Measurements from ENCODE around the gene UNC13C. TPM values are rescaled to one million over a fixed set of nuclear protein-coding genes. Genes with fewer than 3 reads are reported as not detected.

The UNC13C gene
- total and polyA plus RNA-seq, 10 of the 15 experiments (the other 5 are each of a cell fraction or from before 2014, with no cell fraction given), result 9.9 to 81.3 (median 25.0) TPM

GRCh38 chr15:54082836-54083492 lies 104.7 kb downstream of the UNC13C start:
- TF ChIP-seq IRF3 (IDR thresholded peaks at IDR 0.05) (no peak), FOXM1 (IDR thresholded peaks at IDR 0.05; ENCODE audit: low read depth, low read length) (no peak), SIN3A (IDR thresholded peaks at IDR 0.05; ENCODE audit: low read depth, low read length) (no peak), CTCF (IDR thresholded peaks at IDR 0.05 in 2 of 3, conservative IDR thresholded peaks at IDR 0.05 in 1 of 3; ENCODE audit: control insufficient read depth in 2 of 3, extremely low read depth in 1 of 3, insufficient read depth in 1 of 3, low read depth in 3 of 3, low read length in 3 of 3) (peak; percentile 56 to 80 (median 61)), RAD21 (IDR thresholded peaks at IDR 0.05; ENCODE audit: insufficient read depth, low read depth, low read length) (peak; percentile 72), HSF1 (IDR thresholded peaks at IDR 0.05; ENCODE audit: low read depth, low read length) (peak; percentile 40; the same call in 1 of the 2 replicates), HDAC2 (IDR thresholded peaks at IDR 0.05) (no peak), POU2F2 (IDR thresholded peaks at IDR 0.05; ENCODE audit: borderline replicate concordance, low read depth, low read length) (peak; percentile 14; the same call in 1 of the 3 replicates), SMC3 (IDR thresholded peaks at IDR 0.05; ENCODE audit: borderline replicate concordance, low read length) (peak; percentile 56; the same call in 1 of the 2 replicates)
- intact Hi-C loops (cut with micrococcal nuclease; ENCODE audit: unreplicated experiment), result loop anchor here (1.0 to 10.0 kb wide), 7 partner anchors 106 to 1086 kb away; partner anchors contain the start of gene UNC13C
- Histone ChIP-seq H3K4me2 (ENCODE audit: control insufficient read depth, insufficient read depth) (no peak overlapping the region), H3K27ac (ENCODE audit: control insufficient read depth, insufficient read depth) (no peak overlapping the region), H3K9me3 (replicated peaks; ENCODE audit: control insufficient read depth, insufficient read depth, low read length) (no peaks in the 10 kb centered on the region; the same call in 2 of the 3 replicates), H3K36me3 (ENCODE audit: control insufficient read depth in 2 of 2, insufficient read depth in 2 of 2, low read length in 1 of 2) (no peaks in the 10 kb centered on the region), H3K4me3 (no peak overlapping the region), H4K20me1 (ENCODE audit: control insufficient read depth, insufficient read depth) (no peaks in the 10 kb centered on the region), H3K79me2 (ENCODE audit: control insufficient read depth, insufficient read depth, low read length) (no peaks in the 10 kb centered on the region), H3K27me3 (replicated peaks in 1 of 2; ENCODE audit: control insufficient read depth in 2 of 2, insufficient read depth in 2 of 2, low read length in 1 of 2) (no peaks in the 10 kb centered on the region), H2AFZ (ENCODE audit: control insufficient read depth, low read depth, low read length) (no peak overlapping the region), H3K9ac (ENCODE audit: control insufficient read depth, insufficient read depth, low read length) (no peak overlapping the region), H3K4me1 (ENCODE audit: control insufficient read depth, insufficient read depth, low read length) (no peaks in the 10 kb centered on the region)
- in situ Hi-C loops (cut with MboI), result no loop called here
- BruUV-seq (replicated peaks), result no TSS peak
- RAD21 ChIA-PET (ENCODE audit: unreplicated experiment), result interaction anchor here (0.9 to 11.1 kb wide), 39 partner anchors 8 to 1086 kb away, joined by 3 to 122 read pairs (median 5); partner anchors contain the start of gene UNC13C
- POLR2A ChIA-PET, result interaction anchor here (0.5 to 1.7 kb wide), 5 partner anchors 17 to 436 kb away, joined by 3 to 4 read pairs (median 3); no protein-coding TSS in a partner anchor
- CTCF ChIA-PET, result interaction anchor here (0.7 to 4.7 kb wide), 46 partner anchors 8 to 1085 kb away, joined by 3 to 35 read pairs (median 4); partner anchors contain the start of gene UNC13C
- DNase-seq (ENCODE audit: low read depth, low spot score) (no peak), FAIRE-seq (peak; percentile 35), ATAC-seq (peak; percentile 68)
- WGBS (ENCODE audit: insufficient coverage, insufficient replicate concordance, low lambda C conversion rate, missing lambda C conversion rate), result 5% methylated on average over 7 of the region's 7 CpGs
- SMC1A ChIA-PET (ENCODE audit: uncharacterized antibody, unreplicated experiment), result interaction anchor here (0.6 to 15.1 kb wide), 42 partner anchors 13 to 1084 kb away, joined by 3 to 164 read pairs (median 4); partner anchors contain the start of gene UNC13C

Data from GM12878 (cell line).